ENCODE data around the gene CSNK1D. TPM values are rescaled to one million over a fixed set of nuclear protein-coding genes. Genes with fewer than 3 reads are reported as not detected.

The CSNK1D gene
- total and polyA plus RNA-seq, 9 donors = 46.0 to 160 (median 121) TPM

GRCh38 chr17:82320956-82321927, 47.7 kb upstream of the CSNK1D start:
- Histone ChIP-seq H3K27ac (no peak overlapping the region), H3K36me3 (no peaks in the 10 kb centered on the region), H3K4me1 (ENCODE audit: insufficient read depth) (peaks cover 2% of the 10 kb centered on the region), H3K9me3 (no peaks in the 10 kb centered on the region), H3K27me3 (no peaks in the 10 kb centered on the region), H3K4me3 (no peak overlapping the region)
- 41 to 55% (median 42%) methylated on average over 55 to 65 of the region's 65 CpGs for WGBS, 3 donors
- intact Hi-C loops (cut with DNase I) = loop anchor here (2.0 to 10.0 kb wide), 6 partner anchors 76 to 296 kb away; partner anchors contain the start of genes CENPX (in 1 of the 4) and LRRC45 (in 1 of the 4)
- TF ChIP-seq, protein P1, sequence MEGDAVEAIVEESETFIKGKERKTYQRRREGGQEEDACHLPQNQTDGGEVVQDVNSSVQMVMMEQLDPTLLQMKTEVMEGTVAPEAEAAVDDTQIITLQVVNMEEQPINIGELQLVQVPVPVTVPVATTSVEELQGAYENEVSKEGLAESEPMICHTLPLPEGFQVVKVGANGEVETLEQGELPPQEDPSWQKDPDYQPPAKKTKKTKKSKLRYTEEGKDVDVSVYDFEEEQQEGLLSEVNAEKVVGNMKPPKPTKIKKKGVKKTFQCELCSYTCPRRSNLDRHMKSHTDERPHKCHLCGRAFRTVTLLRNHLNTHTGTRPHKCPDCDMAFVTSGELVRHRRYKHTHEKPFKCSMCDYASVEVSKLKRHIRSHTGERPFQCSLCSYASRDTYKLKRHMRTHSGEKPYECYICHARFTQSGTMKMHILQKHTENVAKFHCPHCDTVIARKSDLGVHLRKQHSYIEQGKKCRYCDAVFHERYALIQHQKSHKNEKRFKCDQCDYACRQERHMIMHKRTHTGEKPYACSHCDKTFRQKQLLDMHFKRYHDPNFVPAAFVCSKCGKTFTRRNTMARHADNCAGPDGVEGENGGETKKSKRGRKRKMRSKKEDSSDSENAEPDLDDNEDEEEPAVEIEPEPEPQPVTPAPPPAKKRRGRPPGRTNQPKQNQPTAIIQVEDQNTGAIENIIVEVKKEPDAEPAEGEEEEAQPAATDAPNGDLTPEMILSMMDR (IDR thresholded peaks at IDR 0.05) = peak; percentile 72 to 93 (median 93)
- no peak for TF ChIP-seq EP300 (IDR thresholded peaks at IDR 0.05)
- DNase-seq = peak in 2 of 5 donors; percentile 57 to 58

DNA sequence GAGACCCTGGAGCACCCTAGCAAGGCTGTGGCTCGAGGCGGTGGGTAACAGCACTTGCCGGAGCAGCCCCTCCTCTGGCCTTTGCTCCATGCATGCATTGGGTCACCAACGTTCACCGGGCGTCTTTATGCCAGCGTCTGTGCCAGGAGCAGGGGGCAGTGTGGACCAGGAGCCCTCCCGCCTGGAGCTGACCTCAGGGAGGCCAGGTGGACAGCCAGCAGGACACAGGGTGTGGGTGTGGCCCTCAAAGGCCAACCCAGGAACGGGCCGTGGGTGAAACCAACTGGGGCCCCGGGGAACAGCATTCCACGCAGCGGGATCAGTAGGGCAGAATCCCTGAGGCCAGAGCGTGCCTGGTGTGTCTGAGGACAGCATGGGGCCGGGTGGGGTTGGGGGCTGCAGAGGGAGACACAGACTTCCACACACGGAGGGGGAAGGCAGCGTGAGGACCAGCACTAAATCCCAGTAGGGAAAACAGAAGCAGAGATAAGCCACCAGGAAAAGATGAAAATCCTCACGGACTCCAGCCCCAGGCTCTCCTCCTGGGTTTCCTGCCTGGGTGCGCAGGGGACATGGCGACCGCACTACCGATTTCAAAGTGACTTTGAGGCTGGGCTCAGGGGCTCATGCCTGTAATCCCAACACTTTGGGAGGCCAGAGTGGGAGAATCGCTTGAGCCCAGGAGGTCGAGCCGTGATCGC, 46.8 kb upstream of the CSNK1D start:
- no peak for DNase-seq
- Histone ChIP-seq H3K4me3 (no peak overlapping the region), H3K27ac (no peak overlapping the region), H3K27me3 (no peaks in the 10 kb centered on the region), H3K9me3 (no peaks in the 10 kb centered on the region), H3K4me1 (ENCODE audit: insufficient read depth) (peaks cover 3% of the 10 kb centered on the region), H3K36me3 (no peaks in the 10 kb centered on the region)
- WGBS, 3 donors = 61 to 72% (median 66%) methylated on average over 26 of the region's 26 CpGs
- intact Hi-C loops (cut with DNase I) = loop anchor here (2.0 to 10.0 kb wide), 6 partner anchors 75 to 295 kb away; partner anchors contain the start of genes CENPX (in 1 of the 4) and LRRC45 (in 1 of the 4)
- no peak for TF ChIP-seq EP300 (IDR thresholded peaks at IDR 0.05)
- no peak for TF ChIP-seq POLR2A (IDR thresholded peaks at IDR 0.05)
- TF ChIP-seq, protein P1 (IDR thresholded peaks at IDR 0.05) = no peak

DNA sequence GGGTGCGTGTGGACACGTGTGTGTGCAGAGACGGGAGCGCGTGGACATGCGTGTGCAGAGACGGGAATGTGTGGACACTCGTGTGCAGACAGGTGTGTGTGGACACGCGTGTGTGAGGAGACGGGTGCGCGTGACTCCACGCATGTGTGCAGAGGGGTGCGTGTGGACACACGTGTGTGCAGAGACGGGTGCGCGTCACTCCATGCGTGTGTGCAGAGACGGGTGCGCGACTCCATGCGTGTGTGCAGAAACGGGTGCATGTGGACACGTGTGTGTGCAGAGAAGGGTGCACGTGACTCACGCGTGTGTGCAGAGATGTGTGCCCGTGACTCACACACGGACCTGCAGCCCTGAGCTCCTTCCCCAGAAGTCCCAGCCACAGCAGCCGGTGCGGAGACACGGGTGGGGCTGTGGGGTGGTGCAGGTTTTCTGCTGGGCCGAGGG, 46.1 kb upstream of the CSNK1D start:
- intact Hi-C loops (cut with DNase I) = loop anchor here (2.0 to 10.0 kb wide), 6 partner anchors 75 to 295 kb away; partner anchors contain the start of genes CENPX (in 1 of the 4) and LRRC45 (in 1 of the 4)
- TF ChIP-seq, protein P1 (IDR thresholded peaks at IDR 0.05) = no peak
- TF ChIP-seq EP300 (IDR thresholded peaks at IDR 0.05) = no peak
- no peak for TF ChIP-seq POLR2A (IDR thresholded peaks at IDR 0.05)
- no peak overlapping the region for H3K27ac ChIP-seq
- H3K36me3 ChIP-seq = no peaks in the 10 kb centered on the region
- peaks cover 3% of the 10 kb centered on the region for H3K4me1 ChIP-seq (ENCODE audit: insufficient read depth)
- no peaks in the 10 kb centered on the region for H3K27me3 ChIP-seq
- no peaks in the 10 kb centered on the region for H3K9me3 ChIP-seq
- no peak for DNase-seq
- WGBS, 3 donors = 85 to 89% (median 88%) methylated on average over 35 of the region's 35 CpGs
- H3K4me3 ChIP-seq = no peak overlapping the region

Data from ovary (tissue), 9 donors.